AG08395 (cell line): ENCODE results near the gene SLC25A13.

Experiments used
- DNase-seq: peaks from one replicate; pipeline ENCODE4 v3.0.0; 2012; ENCODE audit warnings: mixed read lengths, low spot score

SLC25A13 gene

DNA sequence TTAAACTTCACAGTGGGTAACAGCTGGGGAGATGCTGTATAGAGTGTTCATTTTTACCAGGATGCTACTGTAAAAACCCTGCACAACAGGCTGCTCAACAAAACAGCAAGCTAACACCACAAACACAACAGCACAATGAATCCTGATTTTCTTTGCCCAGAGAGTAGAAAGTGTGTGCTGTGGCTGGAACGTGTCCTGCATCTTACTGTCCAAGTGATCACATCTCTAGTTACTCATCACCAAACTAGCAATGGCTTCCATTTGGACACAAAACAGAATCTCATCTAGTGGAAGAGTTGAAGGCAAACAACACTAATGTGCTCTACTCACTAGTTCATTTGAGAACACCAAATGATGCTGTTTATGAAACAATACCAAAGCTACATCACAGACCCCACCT, 121.2 kb downstream of the SLC25A13 start:
- peak; percentile 17 for DNase-seq

- peak; percentile 42 for DNase-seq
These were observed 122.5 kb downstream of the SLC25A13 start for GRCh38 chr7:96199421-96199820.

GRCh38 chr7:96198047-96198636, 123.8 kb downstream of the SLC25A13 start:
- no peak for DNase-seq

GRCh38 chr7:96196676-96197075, 125.2 kb downstream of the SLC25A13 start:
- DNase-seq = no peak

GRCh38 chr7:96189129-96189820, 132.6 kb downstream of the SLC25A13 start:
- no peak for DNase-seq

GRCh38 chr7:96188591-96188991, 133.3 kb downstream of the SLC25A13 start:
- peak; percentile 21 for DNase-seq

- DNase-seq = peak; percentile 30
These were observed 133.7 kb downstream of the SLC25A13 start for GRCh38 chr7:96188174-96188581.

- DNase-seq = no peak
These were observed 134.2 kb downstream of the SLC25A13 start for GRCh38 chr7:96187735-96188134.

- no peak for DNase-seq
These were observed 137.1 kb downstream of the SLC25A13 start for GRCh38 chr7:96184783-96185182.

DNA sequence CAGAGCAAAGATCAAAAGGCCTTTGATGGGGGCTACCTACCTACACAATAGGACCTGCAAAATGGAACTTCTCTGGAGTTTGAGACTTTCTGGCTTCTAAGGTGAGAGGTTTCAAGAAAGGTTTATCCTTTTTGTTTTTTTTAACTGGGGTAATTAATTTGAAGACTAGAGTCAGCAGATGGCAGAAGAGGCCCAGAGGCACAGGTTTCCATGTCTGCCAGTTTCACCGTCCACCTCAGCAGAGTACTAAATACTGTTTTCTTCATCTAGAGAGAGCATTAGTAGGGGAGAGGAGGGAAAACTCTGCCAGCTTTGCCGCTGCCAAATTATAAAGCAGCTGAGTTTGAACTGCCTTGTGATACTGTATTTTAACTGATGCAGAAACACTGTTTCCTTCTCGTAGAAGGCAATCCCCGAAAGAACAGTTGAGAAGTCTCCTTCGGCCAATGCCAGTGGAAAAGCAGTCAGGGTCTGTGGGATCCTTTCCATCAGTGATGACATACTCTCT, 138.7 kb downstream of the SLC25A13 start:
- no peak for DNase-seq

DNA sequence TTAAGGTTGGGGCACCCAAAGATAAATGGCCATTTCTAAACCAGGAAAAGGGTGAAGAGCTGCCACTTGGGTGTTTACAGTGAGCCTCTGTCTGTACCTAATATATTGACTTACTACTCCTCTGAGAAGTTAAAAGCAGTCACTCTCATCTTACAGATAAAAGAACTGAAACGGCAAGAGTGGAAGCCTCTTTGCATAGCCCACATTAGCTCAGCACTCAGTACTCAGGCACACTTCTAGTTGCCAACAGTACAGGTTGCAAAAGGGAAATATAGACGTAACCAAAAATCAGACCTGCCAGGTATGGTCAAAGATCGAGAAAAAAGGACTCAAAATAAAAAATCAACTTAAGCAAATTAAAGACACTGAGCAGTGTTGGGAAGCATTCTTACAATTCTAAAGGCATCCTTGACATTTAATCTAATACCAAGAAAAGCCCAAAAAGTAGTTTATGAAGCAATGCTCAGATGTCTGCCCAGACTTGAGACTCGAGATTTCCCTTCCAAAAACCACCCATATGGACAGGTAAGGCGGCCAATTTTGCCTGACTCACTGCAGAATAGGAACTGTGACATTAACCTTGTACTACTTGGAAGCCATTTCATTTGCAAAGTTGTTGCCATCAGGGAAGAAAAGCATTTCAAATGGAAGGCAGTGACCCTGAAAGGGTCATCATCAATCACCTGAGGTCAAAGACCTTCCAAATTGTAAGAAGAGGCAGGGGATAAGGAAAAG, 139.3 kb downstream of the SLC25A13 start:
- no peak for DNase-seq

DNA sequence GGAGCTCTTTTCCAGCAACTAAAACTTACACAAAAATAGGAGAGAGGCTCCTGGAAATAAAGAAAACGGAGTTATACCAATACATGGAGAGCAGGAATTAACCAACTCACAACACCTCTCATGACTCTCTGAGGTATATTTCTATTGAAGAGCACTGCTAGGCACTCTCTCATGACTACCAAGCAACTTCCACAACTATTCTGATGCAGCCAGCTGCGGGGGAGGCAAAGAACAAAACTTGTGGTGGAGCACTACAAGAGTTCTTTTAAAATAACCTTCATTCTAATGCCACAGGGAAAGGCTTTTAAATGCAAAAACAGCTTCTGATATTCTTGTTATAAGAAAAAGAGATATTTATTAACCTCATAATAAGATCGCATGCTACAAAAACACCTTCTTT, 140.7 kb downstream of the SLC25A13 start:
- DNase-seq = no peak

DNA sequence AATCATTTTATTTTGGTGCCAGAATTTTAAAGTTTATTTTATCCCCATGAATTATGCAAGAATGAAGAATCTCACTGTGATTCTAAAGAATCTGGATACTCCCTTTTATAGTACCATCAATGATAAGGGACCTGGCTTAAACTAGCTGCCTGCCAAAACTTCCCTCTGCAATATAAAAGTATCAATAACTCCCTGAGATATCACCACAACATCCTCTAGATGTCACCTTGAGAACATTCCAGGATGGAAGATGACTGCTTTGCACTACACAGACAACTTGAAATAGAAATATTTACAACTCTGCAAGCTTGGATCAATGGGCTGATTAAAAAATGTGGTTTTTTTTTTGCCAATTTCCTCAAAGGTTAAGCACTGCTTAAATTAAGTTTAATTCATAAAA, 142.1 kb downstream of the SLC25A13 start:
- no peak for DNase-seq

DNA sequence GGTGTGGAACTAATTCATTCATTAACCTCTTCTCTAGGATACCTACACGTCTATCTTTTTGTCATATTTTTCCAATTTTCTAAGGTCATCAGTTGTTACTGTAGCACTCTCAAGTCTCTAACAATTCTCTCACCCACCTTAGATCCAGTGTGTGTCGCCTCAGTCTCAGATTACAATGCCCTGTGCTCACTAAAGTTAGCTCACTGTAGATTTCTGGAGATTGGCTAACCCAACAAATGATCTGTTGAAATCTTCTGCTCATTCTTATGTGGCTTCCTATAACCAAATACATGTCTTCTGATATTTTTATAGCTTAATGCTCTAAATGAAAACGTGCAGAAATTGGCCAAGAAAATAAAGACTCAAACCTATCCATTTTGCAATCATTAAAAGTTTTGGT, 142.6 kb downstream of the SLC25A13 start:
- no peak for DNase-seq

- DNase-seq = no peak
These were observed 143.3 kb downstream of the SLC25A13 start for GRCh38 chr7:96178581-96178980.

- DNase-seq = no peak
These were observed 144.5 kb downstream of the SLC25A13 start for GRCh38 chr7:96177353-96177752.

DNA sequence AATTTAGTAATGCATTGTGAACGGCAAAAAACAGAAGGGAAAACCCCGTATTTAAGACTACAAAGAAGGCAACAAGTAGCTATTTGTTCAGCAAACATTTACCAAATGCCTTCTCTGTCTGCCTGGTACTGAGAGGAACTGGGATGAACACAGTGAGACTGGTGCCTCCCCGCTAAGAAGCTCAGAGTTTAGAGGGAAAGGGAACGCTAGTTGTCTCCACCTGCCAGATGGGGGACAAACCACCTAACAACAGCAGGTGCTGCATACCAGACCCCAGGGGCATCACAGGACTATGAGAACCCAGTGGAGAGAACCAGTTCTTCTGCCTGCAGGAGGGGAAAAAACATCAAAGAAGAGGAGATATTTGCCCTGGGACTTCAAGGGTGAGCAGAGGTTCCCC, 147.1 kb downstream of the SLC25A13 start:
- DNase-seq = no peak

GRCh38 chr7:96173781-96174180, 148.1 kb downstream of the SLC25A13 start:
- DNase-seq = no peak

DNA sequence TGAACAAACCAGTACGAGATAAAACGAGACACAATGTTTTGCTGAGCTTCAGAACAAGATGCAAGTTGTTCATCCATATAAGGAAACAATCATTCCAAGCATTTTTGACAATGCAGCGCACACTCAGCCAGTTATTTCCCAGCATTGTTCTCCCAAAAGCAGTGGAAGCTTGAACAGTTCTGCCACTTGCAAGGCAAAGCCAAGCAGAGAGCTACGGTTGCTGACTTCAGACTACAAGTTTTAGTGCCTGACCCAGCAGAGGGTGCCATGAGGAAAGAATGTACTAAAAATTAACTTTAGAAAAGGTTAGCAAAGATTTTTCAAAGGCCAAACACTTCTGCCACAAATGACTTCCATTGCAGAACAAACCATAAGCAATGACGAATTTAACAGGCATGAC, 152.5 kb downstream of the SLC25A13 start:
- DNase-seq = no peak

- DNase-seq = no peak
These were observed 154.5 kb downstream of the SLC25A13 start for GRCh38 chr7:96167424-96167823.

- DNase-seq = no peak
These were observed 160.0 kb downstream of the SLC25A13 start for GRCh38 chr7:96161897-96162296.

DNA sequence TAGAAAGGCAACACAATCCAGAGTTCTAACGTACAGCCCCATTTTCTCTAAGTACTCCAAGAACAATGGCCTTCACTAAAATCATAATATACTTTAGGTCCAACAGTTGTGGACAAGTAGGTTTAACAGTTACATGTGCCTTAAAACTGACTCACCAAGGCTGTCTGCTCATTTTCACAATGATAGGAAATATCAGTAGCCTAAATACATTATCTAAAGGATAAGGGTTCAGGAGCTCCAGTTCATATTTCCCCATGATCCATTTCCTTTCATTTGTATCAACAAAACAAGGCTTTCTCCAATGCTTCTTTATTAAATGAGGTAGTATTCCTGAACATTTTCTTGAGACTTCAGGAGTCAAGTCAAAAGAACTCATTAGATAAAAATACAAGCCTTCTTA, 164.0 kb downstream of the SLC25A13 start:
- DNase-seq = no peak

DNA sequence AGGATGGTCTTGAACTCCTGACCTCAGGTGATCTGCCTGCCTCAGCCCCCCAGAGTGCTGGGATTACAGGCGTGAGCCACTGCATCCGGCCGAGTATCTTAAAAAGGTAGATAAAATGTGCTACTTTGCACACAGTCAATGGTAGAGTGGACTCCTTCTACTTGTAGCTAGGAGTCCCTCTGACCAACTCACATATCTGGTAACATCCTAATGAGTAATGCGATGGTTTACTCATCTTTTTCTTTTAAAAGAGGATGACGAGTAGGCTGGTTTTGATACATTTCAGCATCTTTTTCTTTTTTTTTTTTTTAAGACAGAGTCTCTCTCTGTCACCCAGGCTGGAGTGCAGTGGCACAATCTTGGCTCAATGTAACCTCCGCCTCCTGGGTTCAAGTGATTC, 167.4 kb downstream of the SLC25A13 start:
- peak; percentile 29 for DNase-seq
